ENCODE data around the gene COL6A2.

DNA sequence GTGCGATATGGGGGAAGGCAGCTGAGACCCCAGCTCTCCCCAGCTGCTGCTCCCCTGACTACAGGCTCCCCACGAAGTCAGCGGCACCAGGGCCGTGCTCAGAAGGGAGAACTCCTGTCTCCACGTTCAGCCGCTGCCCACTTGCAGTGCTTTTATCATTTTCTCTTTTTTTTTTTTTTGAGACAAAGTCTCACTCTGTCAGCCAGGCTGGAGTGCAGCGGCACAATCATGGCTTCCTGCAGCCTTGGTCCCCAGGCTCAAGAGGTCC is 58.4 kb downstream of the COL6A2 start:
- TF ChIP-seq ELF4 (IDR thresholded peaks at IDR 0.05) (no peak), FOXM1 (IDR thresholded peaks at IDR 0.05; ENCODE audit: borderline replicate concordance) (no peak), NFRKB (IDR thresholded peaks at IDR 0.05) (no peak), HDGF (IDR thresholded peaks at IDR 0.05; ENCODE audit: borderline replicate concordance) (no peak), ZNF384 (IDR thresholded peaks at IDR 0.05) (no peak), BHLHE40 (IDR thresholded peaks at IDR 0.05; ENCODE audit: borderline replicate concordance) (no peak), SUZ12 (IDR thresholded peaks at IDR 0.05) (no peak), SP1 (IDR thresholded peaks at IDR 0.05) (no peak), FOXK2 (IDR thresholded peaks at IDR 0.05) (no peak), FOXA1 (IDR thresholded peaks at IDR 0.05) (no peak), CTBP1 (IDR thresholded peaks at IDR 0.05; ENCODE audit: borderline replicate concordance) (no peak)

Data from HEK293T (cell line).